GDM1 (cell line): ENCODE data around the gene SARM1.
A peak's percentile ranks its signal among the peaks of the same experiment; 100 is the strongest.

Source experiments
- DNase-seq: peaks from one replicate; lab custom pipeline; 2025; lab: John Stamatoyannopoulos, UW

Gene SARM1

GRCh38 chr17:28395968-28396367 lies 24.5 kb downstream of the SARM1 start:
- DNase-seq, result no peak

- DNase-seq, result peak; percentile 39
Measured at GRCh38 chr17:28396635-28397239, 25.2 kb downstream of the SARM1 start.

GRCh38 chr17:28397275-28397674 lies 25.8 kb downstream of the SARM1 start:
- DNase-seq, result no peak

- no peak for DNase-seq
Measured at GRCh38 chr17:28397687-28398279, 26.3 kb downstream of the SARM1 start.

- DNase-seq, result no peak
Measured at GRCh38 chr17:28398280-28398981, 26.9 kb downstream of the SARM1 start.

GRCh38 chr17:28399808-28400207 lies 28.3 kb downstream of the SARM1 start:
- DNase-seq, result no peak

- no peak for DNase-seq
Measured at GRCh38 chr17:28402224-28402630, 30.7 kb downstream of the SARM1 start.

GRCh38 chr17:28402844-28403243 lies 31.4 kb downstream of the SARM1 start:
- DNase-seq, result no peak

- no peak for DNase-seq
Measured at GRCh38 chr17:28404007-28404406, 32.5 kb downstream of the SARM1 start.

- DNase-seq, result no peak
Measured at GRCh38 chr17:28404461-28404811, 32.9 kb downstream of the SARM1 start.

- DNase-seq, result no peak
Measured at GRCh38 chr17:28404812-28405570, 33.5 kb downstream of the SARM1 start.

GRCh38 chr17:28405632-28406472 lies 34.4 kb downstream of the SARM1 start, which contains the start of gene SLC46A1:
SLC46A1 (minus strand) TSS chr17:28406212; CDS start chr17:28406114, 98 bp downstream.
- DNase-seq, result no peak

GRCh38 chr17:28406473-28406814 lies 35.0 kb downstream of the SARM1 start:
- DNase-seq, result no peak

GRCh38 chr17:28407130-28407973 lies 35.9 kb downstream of the SARM1 start:
- no peak for DNase-seq

- DNase-seq, result no peak
Measured at GRCh38 chr17:28407974-28408306, 36.4 kb downstream of the SARM1 start.

- DNase-seq, result no peak
Measured at GRCh38 chr17:28412099-28412498, 40.6 kb downstream of the SARM1 start.

GRCh38 chr17:28413804-28414203 lies 42.3 kb downstream of the SARM1 start:
- no peak for DNase-seq

GRCh38 chr17:28415886-28416285 lies 44.4 kb downstream of the SARM1 start:
- DNase-seq, result no peak

GRCh38 chr17:28416703-28417311 lies 45.3 kb downstream of the SARM1 start:
- DNase-seq, result peak; percentile 38

GRCh38 chr17:28421787-28422305 lies 50.4 kb downstream of the SARM1 start:
- no peak for DNase-seq
